Stimulated activated CD8-positive, alpha-beta memory T cell treated with anti-CD3 and anti-CD28 coated beads, Interleukin-4, amount 100 ng/mL, for 24 hours (primary cell): Measurements from ENCODE around the gene LGALSL.
A peak's percentile ranks its signal among the peaks of the same experiment; 100 is the strongest.

Source experiments
- DNase-seq: peaks from one replicate; pipeline ENCODE4 v3.0.0-alpha.2; 2020; ENCODE audit warnings: low read depth

The LGALSL gene

GRCh38 chr2:64471600-64471999, 17.6 kb downstream of the LGALSL start:
- DNase-seq = no peak

- DNase-seq = no peak
Measured at GRCh38 chr2:64472881-64473280, 18.9 kb downstream of the LGALSL start.

- no peak for DNase-seq
Measured at GRCh38 chr2:64474121-64474571, 20.2 kb downstream of the LGALSL start.

GRCh38 chr2:64474636-64475035, 20.7 kb downstream of the LGALSL start:
- no peak for DNase-seq

GRCh38 chr2:64477037-64477436, 23.1 kb downstream of the LGALSL start:
- DNase-seq = no peak

DNA sequence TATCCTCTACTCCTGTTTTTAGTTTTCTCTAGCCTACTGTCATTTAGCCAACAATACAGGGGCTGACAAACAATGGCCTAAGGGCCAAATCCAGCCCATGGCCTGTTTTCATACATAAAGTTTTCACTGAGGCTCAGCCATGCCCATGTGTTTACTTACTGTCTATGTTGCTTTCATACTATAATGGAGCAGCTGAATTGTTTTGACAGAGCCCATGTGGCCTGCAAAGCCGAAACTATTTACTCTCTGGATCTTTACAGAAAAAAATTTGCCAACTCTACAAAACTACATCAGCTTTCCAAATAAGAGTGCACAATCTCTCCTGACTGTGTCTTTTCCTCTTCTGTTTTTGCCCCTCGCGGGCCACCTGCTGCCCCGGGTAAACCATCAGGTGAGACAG, 24.0 kb downstream of the LGALSL start:
- DNase-seq = no peak

- no peak for DNase-seq
Measured at GRCh38 chr2:64478502-64479230, 24.7 kb downstream of the LGALSL start.

DNA sequence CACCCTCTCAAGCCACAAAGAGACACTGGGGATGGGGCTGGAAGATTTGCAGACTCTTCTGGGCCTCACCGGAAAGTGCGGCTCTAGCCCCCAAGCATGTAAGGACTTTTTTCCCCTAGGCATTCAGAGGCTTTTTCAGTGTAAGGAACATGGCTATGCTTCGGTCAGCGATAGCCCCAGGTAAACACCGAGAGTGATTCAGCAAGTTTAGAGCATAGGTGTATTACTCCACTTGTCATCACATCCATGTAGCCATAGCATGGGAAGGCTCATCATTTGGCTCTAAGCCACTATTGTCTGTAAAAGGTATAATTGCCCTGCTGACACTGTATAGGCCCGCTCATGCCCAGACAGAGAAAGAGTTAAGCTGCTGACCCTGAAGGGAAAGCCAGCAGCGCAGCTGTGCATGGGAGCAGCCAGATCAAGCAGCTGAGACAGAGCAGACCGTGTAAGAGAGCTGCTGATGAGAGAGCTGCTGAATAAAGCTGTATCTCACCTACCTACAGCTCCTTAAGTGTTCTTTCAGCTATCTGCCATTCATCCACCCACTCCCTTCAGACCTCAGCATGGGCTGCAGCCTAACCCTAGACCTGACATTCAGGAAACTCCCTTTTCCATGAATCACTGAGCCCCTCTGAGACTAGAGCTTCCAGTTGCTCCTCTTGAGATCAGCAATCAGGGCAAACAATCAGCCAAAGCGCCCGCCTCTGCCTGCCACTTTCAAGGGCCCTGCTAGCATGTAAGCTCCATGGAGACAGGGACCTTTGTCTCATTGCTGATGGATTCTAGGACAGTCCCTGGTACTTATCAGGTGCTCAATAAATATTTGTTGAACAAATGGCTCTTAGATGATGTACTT, 25.5 kb downstream of the LGALSL start:
- DNase-seq = no peak

GRCh38 chr2:64481665-64482064, 27.7 kb downstream of the LGALSL start:
- DNase-seq = no peak

DNA sequence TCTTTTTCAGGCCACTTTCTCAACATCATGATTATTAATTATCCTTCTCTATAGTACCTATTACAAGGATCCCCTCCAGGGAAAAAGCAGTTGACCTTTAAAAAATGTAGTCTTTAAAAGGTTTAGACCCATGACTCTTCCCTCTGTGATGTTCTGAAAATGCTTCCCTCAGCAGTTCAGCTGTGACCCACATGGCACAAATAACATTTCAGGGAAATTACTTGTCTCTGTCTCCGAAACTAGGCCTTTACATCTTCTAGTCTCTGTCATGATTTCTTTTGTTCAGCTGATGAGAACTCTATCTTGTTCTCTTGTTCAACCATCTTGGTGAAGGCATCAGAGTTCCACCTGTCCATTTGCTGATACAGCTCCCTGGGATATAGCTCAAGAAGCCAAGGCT, 28.3 kb downstream of the LGALSL start:
- DNase-seq = no peak

- no peak for DNase-seq
Measured at GRCh38 chr2:64482765-64483504, 29.0 kb downstream of the LGALSL start.

DNA sequence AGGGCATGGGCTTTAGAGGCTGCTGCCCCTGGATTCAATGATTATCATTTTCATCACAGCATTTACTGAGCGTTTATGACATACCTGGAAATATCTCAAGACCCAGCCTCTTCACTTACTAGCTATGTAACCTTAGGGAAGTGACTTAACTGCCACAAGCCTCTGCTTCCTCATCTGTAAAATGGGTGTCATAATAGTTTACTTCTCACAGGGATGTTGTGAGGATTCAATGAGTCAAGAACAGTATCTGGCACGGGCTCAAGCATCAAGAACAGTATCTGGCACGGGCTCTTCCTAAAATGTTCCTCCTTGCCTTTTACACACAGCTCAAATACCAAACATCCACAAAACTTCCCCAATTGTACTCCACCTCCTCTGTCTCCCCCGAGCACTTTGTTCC, 31.4 kb downstream of the LGALSL start:
- no peak for DNase-seq

- DNase-seq = no peak
Measured at GRCh38 chr2:64485961-64486360, 32.0 kb downstream of the LGALSL start.

- no peak for DNase-seq
Measured at GRCh38 chr2:64487256-64488049, 33.5 kb downstream of the LGALSL start.

DNA sequence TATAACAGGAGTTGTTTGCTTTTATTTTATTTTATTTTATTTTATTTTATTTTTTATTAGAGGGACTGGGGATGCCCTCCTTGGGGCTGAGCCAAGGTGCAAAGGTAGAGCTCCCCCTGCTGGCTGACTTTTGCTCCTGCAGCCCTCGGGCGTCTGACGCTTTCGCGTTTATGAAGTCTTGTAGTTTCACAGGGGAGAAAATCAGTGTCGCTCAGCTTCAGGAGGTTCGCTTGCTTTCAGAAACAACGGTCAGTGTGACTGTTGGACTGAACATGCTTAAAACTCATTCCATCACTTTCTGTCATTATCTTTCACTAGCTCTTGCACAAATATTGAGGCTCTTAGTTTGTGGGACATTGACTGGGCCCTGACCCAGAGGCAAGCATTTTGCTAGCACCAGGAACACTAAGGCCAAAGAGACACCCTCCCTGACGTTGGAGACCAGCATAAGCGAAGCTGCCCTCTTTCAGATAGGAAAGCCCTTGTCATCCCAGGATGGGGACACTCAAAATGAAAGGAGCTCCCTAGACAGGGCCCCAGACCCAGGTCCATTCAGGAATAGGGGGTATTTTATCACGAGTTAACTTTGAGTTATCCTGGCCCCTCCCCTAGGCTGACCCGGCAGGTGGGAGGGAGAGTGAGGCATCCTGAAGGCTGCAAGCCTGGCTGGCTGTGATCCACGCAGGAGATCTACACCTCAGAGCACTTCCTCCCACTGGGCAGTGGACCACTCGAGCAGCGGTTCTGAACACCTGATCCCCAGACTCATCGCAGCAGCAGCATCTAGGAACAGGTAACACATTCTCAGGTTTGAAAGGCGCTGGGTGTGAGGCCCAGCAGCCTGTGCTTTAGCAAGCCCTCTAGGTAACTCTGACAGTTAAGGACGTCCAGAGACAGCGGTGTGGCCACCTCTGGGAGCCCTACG, 34.4 kb downstream of the LGALSL start:
- DNase-seq = peak; percentile 68

DNA sequence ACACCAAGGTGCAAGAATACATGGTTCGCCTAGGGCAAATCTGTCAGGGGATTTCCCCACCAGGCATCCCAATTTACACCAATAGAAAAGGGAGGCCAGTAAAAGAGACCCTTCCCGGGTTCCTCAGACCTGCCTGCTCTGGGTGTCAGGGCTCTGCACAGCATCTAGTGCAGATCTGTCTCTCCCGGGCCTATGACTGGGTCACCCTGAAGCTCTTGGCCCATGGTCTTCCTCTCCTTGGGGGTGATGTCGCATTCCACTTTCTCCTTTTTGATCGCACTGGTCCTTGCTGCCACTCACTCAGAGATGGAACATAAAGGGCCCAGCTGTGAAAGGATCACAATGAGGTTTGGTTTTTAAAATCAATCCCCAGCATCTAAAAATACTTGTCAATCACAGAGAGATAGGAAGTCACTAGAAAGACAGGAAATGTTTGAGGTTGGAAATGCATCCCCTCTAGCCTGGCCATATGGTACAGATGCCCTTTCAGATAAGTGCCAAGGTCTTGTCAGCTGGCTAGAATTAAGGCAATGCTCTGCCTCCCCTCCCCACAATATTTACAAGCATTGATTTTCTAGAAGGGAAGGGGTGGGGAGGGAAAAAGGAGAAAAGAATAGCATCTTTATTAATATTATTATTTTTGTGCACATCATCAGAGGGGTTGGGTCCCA, 35.3 kb downstream of the LGALSL start:
- no peak for DNase-seq

- DNase-seq = no peak
Measured at GRCh38 chr2:64491426-64491825, 37.5 kb downstream of the LGALSL start.

GRCh38 chr2:64492272-64492671, 38.3 kb downstream of the LGALSL start:
- no peak for DNase-seq

DNA sequence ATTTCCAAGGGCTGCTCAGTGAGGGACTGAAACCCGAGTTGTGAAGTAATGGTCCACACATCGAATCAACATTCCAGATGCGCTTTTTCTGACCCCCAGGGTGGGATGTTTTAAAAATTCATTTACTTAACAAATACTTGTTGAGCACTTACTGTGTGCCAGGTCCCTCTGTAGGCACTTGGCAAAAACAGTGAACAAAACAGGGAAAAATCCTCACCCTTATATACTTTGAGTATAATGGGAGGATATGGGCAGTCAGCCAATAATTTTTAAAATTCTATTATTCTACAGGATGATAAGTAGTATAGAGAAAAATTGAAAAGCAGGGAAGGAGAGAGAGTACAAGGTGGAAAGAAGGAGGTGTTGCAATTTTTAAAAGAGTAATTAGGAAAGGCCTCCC, 38.9 kb downstream of the LGALSL start:
- DNase-seq = no peak

DNA sequence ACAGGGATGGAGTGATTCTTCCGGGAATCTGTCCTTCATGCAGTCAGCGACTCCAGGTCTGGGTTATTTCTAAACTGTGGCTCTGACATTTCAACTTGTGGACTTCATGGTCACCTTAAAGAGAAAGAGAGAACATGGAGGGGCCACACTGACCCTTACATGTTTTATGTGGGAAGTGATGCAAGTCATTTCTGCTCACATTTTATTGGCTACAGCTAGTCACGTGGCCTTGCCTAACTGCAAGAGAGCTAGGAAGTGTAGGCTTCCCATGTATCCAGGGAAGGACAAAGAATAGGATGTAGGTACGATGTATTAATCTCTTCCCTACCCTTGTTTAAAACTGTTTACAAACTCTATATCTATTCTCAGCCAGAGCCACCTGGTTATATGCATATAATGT, 39.8 kb downstream of the LGALSL start:
- DNase-seq = no peak
